Esophagus muscularis mucosa (tissue), 4 donors: ENCODE measurements around the gene ANKLE2. TPM values are rescaled to one million over a fixed set of nuclear protein-coding genes. Genes with fewer than 3 reads are reported as not detected.

Source experiments
- DNase-seq: peaks from one replicate; pipeline ENCODE4 v3.0.0-alpha.2; 2017; ENCODE audit errors: extremely low spot score
- H3K27ac ChIP-seq, 4 donors: fragments of 200-600 bp; sonication (generic); replicated peaks in 1 of 4; 1 replicate in 3 of 4; 2 replicates in 1 of 4; pipeline ENCODE4 v1.5.1; 2016 to 2019; ENCODE audit warnings: mild to moderate bottlenecking in 1 of 4
- H3K27me3 ChIP-seq, 4 donors: fragments of 200-600 bp; sonication (generic); one replicate each; pipeline versions ENCODE4 v1.5.1 to v1.6.0; 2016 to 2019
- H3K36me3 ChIP-seq, 4 donors: fragments of 200-600 bp; sonication (generic); one replicate each; pipeline ENCODE4 v1.5.1; 2016 to 2019
- H3K4me1 ChIP-seq, 4 donors: fragments of 200-600 bp; sonication (generic); one replicate each; pipeline ENCODE4 v1.5.1; 2016 to 2019
- H3K4me3 ChIP-seq, 4 donors: fragments of 200-600 bp; sonication (generic); 1 replicate in 2 of 4; 2 replicates in 2 of 4; pipeline ENCODE4 v1.5.1; 2016 to 2019; ENCODE audit warnings: mild to moderate bottlenecking in 4 of 4, moderate library complexity in 1 of 4
- H3K9me3 ChIP-seq, 4 donors: fragments of 200-600 bp; sonication (generic); 1 replicate in 3 of 4; 2 replicates in 1 of 4; pipeline ENCODE4 v1.5.1; 2016 to 2019
- EP300 ChIP-seq: sonication (generic); formaldehyde crosslinking; IDR thresholded peaks from one replicate; pipeline ENCODE4 v1.6.1; 2017; ENCODE audit warnings: antibody characterized with exemption
- POLR2A ChIP-seq: fragments of 450-650 bp; IDR thresholded peaks from one replicate; pipeline ENCODE4 v1.6.1; 2017; ENCODE audit warnings: antibody characterized with exemption, moderate library complexity, mild to moderate bottlenecking, low read depth
- POLR2AphosphoS5 ChIP-seq, 2 donors: sonication (generic); formaldehyde crosslinking; IDR thresholded peaks; one replicate each; pipeline ENCODE4 v1.6.1; 2017; ENCODE audit warnings: antibody characterized with exemption in 2 of 2
- WGBS: methylation state at CpG from one replicate; pipeline ENCODE4 v1.1.5; 2018; 5-methylcytosine and 5-hydroxymethylcytosine counted together
- intact Hi-C: fragments of 100-400 bp; cut with DNase I; formaldehyde crosslinking; loops from one replicate; pipeline ENCODE4 v1.15.1; 2023
- total RNA-seq, 4 donors: library from RNA; depleted of rRNA; stranded (reverse); fragments of >200 nt; gene quantifications; one replicate each; pipeline versions ENCODE4 v1.1.0 to v1.2.1, GENCODE V29; 2016
- TF ChIP-seq, protein P1 (sequence below), 3 experiments: fragments of 200-600 bp in 2 of 3; fragments of 450-650 bp in 1 of 3; sonication (generic) in 2 of 3; IDR thresholded peaks; one replicate each; pipeline ENCODE4 v1.5.1; 2017 to 2019; ENCODE audit warnings: antibody characterized with exemption in 3 of 3, mild to moderate bottlenecking in 2 of 3, moderate library complexity in 1 of 3

ANKLE2 gene
- total RNA-seq, 4 donors from 2014 or later, result 40.2 to 47.2 (median 45.4) TPM

DNA sequence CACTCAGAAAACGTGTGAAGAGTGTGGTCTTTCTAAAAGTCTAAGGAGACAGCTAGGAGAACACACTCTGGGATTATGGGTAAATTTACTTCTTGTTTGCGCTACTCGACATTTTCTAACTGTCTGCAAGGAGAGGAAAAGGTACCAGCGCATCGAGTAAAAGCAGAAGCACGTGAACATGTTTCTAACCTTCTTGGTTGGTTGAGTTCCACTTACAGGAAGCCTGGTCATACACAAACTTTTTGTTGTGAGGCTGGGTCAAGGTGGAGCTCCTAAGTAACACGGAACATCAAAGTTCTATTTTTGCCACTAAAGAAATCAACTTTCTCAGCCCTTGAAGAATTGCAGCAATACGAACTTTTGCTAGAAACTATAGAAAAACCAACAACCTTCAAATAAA lies 20.0 kb downstream of the ANKLE2 start:
- no peaks in the 10 kb centered on the region for H3K9me3 ChIP-seq
- peaks cover 0 to 4% (median 0%) of the 10 kb centered on the region in 4 donors for H3K4me1 ChIP-seq
- peaks cover 87 to 100% (median 99%) of the 10 kb centered on the region in 4 donors for H3K36me3 ChIP-seq
- no peak overlapping the region for H3K4me3 ChIP-seq
- no peak overlapping the region for H3K27ac ChIP-seq
- 84% methylated on average over 8 of the region's 8 CpGs for WGBS
- DNase-seq, result no peak
- no peak for TF ChIP-seq POLR2A
- TF ChIP-seq, protein P1, sequence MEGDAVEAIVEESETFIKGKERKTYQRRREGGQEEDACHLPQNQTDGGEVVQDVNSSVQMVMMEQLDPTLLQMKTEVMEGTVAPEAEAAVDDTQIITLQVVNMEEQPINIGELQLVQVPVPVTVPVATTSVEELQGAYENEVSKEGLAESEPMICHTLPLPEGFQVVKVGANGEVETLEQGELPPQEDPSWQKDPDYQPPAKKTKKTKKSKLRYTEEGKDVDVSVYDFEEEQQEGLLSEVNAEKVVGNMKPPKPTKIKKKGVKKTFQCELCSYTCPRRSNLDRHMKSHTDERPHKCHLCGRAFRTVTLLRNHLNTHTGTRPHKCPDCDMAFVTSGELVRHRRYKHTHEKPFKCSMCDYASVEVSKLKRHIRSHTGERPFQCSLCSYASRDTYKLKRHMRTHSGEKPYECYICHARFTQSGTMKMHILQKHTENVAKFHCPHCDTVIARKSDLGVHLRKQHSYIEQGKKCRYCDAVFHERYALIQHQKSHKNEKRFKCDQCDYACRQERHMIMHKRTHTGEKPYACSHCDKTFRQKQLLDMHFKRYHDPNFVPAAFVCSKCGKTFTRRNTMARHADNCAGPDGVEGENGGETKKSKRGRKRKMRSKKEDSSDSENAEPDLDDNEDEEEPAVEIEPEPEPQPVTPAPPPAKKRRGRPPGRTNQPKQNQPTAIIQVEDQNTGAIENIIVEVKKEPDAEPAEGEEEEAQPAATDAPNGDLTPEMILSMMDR (IDR thresholded peaks at IDR 0.05), result no peak
- intact Hi-C loops, result no loop called here
- H3K27me3 ChIP-seq, result no peaks in the 10 kb centered on the region

DNA sequence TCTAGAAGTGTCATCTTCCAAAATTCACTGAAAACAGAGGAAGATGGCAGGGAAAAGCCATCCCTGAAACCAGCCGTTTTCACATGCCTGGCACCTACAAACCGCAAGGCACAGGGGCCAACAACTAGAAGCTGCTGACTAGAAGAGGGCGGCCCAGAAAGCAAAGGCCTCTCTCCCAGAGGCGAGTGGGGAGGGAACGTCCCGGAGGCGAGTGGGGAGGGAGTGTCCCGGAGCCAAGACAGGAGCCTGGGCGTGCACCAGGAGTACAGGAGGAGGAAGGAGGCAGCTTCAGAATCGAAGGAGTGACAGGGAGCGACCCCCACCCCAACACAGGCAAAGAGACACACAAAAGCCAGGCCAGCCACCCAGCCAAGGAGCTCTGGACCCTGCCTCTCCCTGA lies 21.0 kb downstream of the ANKLE2 start:
- H3K27me3 ChIP-seq, result no peaks in the 10 kb centered on the region
- 89% methylated on average over 10 of the region's 11 CpGs for WGBS
- H3K4me1 ChIP-seq, result peaks cover 0 to 4% (median 0%) of the 10 kb centered on the region in 4 donors
- intact Hi-C loops, result no loop called here
- no peak for DNase-seq
- H3K36me3 ChIP-seq, result peaks cover 91 to 100% (median 99%) of the 10 kb centered on the region in 4 donors
- no peak overlapping the region for H3K27ac ChIP-seq
- no peak for TF ChIP-seq POLR2A
- no peak for TF ChIP-seq EP300
- H3K4me3 ChIP-seq, result no peak overlapping the region
- H3K9me3 ChIP-seq, result no peaks in the 10 kb centered on the region

DNA sequence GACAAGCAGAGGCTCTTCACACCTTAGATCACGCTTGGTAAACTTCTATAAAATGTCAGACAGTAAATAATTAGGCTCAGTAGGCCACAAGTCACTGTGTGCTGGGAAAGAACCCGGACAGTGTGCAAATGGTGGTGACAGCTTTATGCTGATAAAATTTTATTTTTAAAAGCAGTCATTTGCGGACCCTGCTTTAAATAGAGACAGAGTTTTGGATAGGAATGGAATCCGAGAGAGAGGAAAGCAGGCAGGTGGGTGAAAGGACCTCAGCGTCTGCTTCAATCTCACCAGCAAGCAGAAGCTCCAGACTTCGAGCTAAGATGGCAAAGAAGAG lies 21.4 kb downstream of the ANKLE2 start:
- intact Hi-C loops, result no loop called here
- Histone ChIP-seq H3K4me1 (peaks cover 0 to 4% (median 0%) of the 10 kb centered on the region in 4 donors), H3K4me3 (no peak overlapping the region), H3K27ac (no peak overlapping the region), H3K9me3 (no peaks in the 10 kb centered on the region), H3K27me3 (no peaks in the 10 kb centered on the region), H3K36me3 (peaks cover 91 to 100% (median 99%) of the 10 kb centered on the region in 4 donors)
- TF ChIP-seq POLR2AphosphoS5 (IDR thresholded peaks at IDR 0.05), result no peak
- TF ChIP-seq, protein P1 (IDR thresholded peaks at IDR 0.05), result no peak
- TF ChIP-seq EP300, result no peak
- no peak for TF ChIP-seq POLR2A
- WGBS, result 88% methylated on average over 6 of the region's 6 CpGs
- DNase-seq, result no peak

DNA sequence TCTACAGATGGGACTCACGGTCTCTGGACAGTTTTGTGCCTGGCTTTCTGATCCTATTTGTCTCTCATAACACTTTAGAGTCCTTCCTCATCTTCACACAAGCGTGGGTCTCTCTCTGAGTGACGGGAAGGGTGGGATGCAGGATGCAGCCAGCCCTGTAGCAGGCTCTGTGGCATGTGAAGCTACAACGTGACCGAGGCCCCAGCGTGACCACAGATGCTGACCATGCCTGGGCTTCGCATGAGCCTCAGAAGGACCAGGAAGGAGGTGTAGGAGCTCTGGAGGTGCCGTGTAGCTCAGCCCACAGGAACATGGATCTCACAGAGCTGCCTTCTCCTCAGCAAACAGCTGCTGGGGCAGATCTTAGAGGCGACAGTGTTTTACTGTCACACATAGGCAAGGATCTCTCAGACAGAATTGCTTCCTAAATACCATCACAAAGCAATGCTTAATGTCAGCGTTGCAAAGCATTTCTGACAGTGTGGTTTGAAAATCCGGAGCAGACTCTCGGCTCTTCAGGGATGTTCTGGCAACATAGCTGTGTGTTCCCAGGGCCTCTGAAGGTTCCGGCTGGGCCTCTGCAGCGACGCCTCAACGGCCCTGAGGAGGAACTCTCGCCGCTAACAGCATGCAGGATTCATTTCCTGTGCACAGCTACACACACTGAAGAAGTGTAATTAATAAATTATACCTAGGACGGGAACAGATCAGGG lies 21.9 kb downstream of the ANKLE2 start:
- Histone ChIP-seq H3K27ac (no peak overlapping the region), H3K9me3 (no peaks in the 10 kb centered on the region), H3K4me1 (peaks cover 0 to 4% (median 0%) of the 10 kb centered on the region in 4 donors), H3K4me3 (no peak overlapping the region), H3K36me3 (peaks cover 91 to 100% (median 99%) of the 10 kb centered on the region in 4 donors), H3K27me3 (no peaks in the 10 kb centered on the region)
- no peak for DNase-seq
- no peak for TF ChIP-seq POLR2A
- no peak for TF ChIP-seq POLR2AphosphoS5 (IDR thresholded peaks at IDR 0.05)
- TF ChIP-seq, protein P1 (IDR thresholded peaks at IDR 0.05), result no peak
- TF ChIP-seq EP300, result no peak
- intact Hi-C loops, result no loop called here
- WGBS, result 87% methylated on average over 18 of the region's 19 CpGs

DNA sequence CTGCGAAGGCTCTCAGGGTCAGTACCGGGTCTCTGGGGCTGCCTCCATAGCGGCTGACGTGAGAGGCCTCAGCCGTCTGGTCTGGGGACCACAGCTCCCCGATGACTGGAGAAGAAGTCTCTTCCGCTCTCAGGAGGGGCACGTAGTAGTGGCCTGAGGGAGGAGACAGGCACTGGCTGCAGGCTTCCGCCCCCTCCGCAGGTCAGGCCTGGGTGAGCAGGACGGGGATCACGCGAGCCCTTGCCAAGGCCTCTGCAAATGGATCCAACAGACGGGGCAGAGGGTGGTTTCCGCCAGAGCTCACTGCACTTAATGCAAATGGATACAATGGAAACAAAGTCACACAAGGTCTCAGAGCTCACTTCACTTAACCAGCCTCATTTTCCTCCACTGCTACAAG lies 24.7 kb downstream of the ANKLE2 start:
- Histone ChIP-seq H3K27ac (no peak overlapping the region), H3K4me3 (no peak overlapping the region), H3K9me3 (no peaks in the 10 kb centered on the region), H3K36me3 (peaks cover 91 to 100% (median 99%) of the 10 kb centered on the region in 4 donors), H3K4me1 (peaks cover 0 to 4% (median 0%) of the 10 kb centered on the region in 4 donors), H3K27me3 (no peaks in the 10 kb centered on the region)
- TF ChIP-seq POLR2A (no peak), POLR2AphosphoS5 (IDR thresholded peaks at IDR 0.05) (no peak), EP300 (no peak)
- TF ChIP-seq, protein P1 (IDR thresholded peaks at IDR 0.05), result no peak
- intact Hi-C loops, result no loop called here
- WGBS, result 94% methylated on average over 13 of the region's 15 CpGs
- no peak for DNase-seq
